ENCODE measurements around the gene ETF1. TPM values are rescaled to one million over a fixed set of nuclear protein-coding genes. Genes with fewer than 3 reads are reported as not detected.
"Not testable (repeated sequence)": the region's sequence is repeated elsewhere in the genome, so short reads cannot be mapped to it uniquely, and the experiment has no call there.

Gene ETF1
- total RNA-seq, 1 donor from 2014 or later, result 107 TPM

- H3K4me3 Mint-ChIP-seq, result no peak overlapping the region
- peaks cover 32% of the 10 kb centered on the region for H3K4me1 Mint-ChIP-seq
- H3K36me3 Mint-ChIP-seq (ENCODE audit: low read depth), result no peaks in the 10 kb centered on the region
- no peak for DNase-seq (ENCODE audit: low read depth, low spot score)
- H3K27ac Mint-ChIP-seq (ENCODE audit: unreplicated experiment), result no peak overlapping the region
- no peaks in the 10 kb centered on the region for H3K9me3 Mint-ChIP-seq
- no peak for TF ChIP-seq CTCF (conservative IDR thresholded peaks at IDR 0.05)
- H3K27me3 Mint-ChIP-seq (ENCODE audit: low read depth), result peaks cover 7% of the 10 kb centered on the region
Measured at GRCh38 chr5:138488481-138488945, 54.5 kb downstream of the ETF1 start.

- no peak for TF ChIP-seq CTCF (conservative IDR thresholded peaks at IDR 0.05)
- Mint-ChIP-seq H3K27me3 (ENCODE audit: low read depth) (no peaks in the 10 kb centered on the region), H3K9me3 (no peaks in the 10 kb centered on the region), H3K36me3 (ENCODE audit: low read depth) (no peaks in the 10 kb centered on the region), H3K27ac (ENCODE audit: unreplicated experiment) (no peak overlapping the region), H3K4me3 (no peak overlapping the region), H3K4me1 (peaks cover 5% of the 10 kb centered on the region)
- no peak for DNase-seq (ENCODE audit: low read depth, low spot score)
Measured at GRCh38 chr5:138482638-138483037, 60.4 kb downstream of the ETF1 start.

- TF ChIP-seq CTCF (conservative IDR thresholded peaks at IDR 0.05), result no peak
- no peaks in the 10 kb centered on the region for H3K36me3 Mint-ChIP-seq (ENCODE audit: low read depth)
- no peaks in the 10 kb centered on the region for H3K9me3 Mint-ChIP-seq
- no peaks in the 10 kb centered on the region for H3K27me3 Mint-ChIP-seq (ENCODE audit: low read depth)
- no peak overlapping the region for H3K27ac Mint-ChIP-seq (ENCODE audit: unreplicated experiment)
- DNase-seq (ENCODE audit: low read depth, low spot score), result no peak
- H3K4me1 Mint-ChIP-seq, result no peaks in the 10 kb centered on the region
- no peak overlapping the region for H3K4me3 Mint-ChIP-seq
Measured at GRCh38 chr5:138476918-138477317, 66.1 kb downstream of the ETF1 start.

GRCh38 chr5:138473151-138473550 lies 69.9 kb downstream of the ETF1 start:
- not testable (repeated sequence) for H3K27me3 Mint-ChIP-seq (ENCODE audit: low read depth); H3K9me3 Mint-ChIP-seq; DNase-seq (ENCODE audit: low read depth, low spot score); H3K27ac Mint-ChIP-seq (ENCODE audit: unreplicated experiment); H3K4me1 Mint-ChIP-seq; H3K36me3 Mint-ChIP-seq (ENCODE audit: low read depth); H3K4me3 Mint-ChIP-seq

- Mint-ChIP-seq H3K36me3 (ENCODE audit: low read depth) (peaks cover 13% of the 10 kb centered on the region), H3K27ac (ENCODE audit: unreplicated experiment) (peak overlapping the region; percentile 63), H3K27me3 (ENCODE audit: low read depth) (peaks cover 5% of the 10 kb centered on the region), H3K9me3 (no peaks in the 10 kb centered on the region), H3K4me1 (peaks cover 16% of the 10 kb centered on the region), H3K4me3 (no peak overlapping the region)
- DNase-seq (ENCODE audit: low read depth, low spot score), result no peak
- TF ChIP-seq CTCF (conservative IDR thresholded peaks at IDR 0.05), result no peak
Measured at GRCh38 chr5:138472353-138472752, 70.7 kb downstream of the ETF1 start.

GRCh38 chr5:138471052-138471361 lies 72.0 kb downstream of the ETF1 start:
- TF ChIP-seq CTCF (conservative IDR thresholded peaks at IDR 0.05), result no peak
- Mint-ChIP-seq H3K4me1 (peaks cover 26% of the 10 kb centered on the region), H3K4me3 (peak overlapping the region; percentile 32), H3K27me3 (ENCODE audit: low read depth) (peaks cover 12% of the 10 kb centered on the region), H3K9me3 (no peaks in the 10 kb centered on the region), H3K36me3 (ENCODE audit: low read depth) (peaks cover 20% of the 10 kb centered on the region), H3K27ac (ENCODE audit: unreplicated experiment) (no peak overlapping the region)
- no peak for DNase-seq (ENCODE audit: low read depth, low spot score)
